ENCODE measurements around the gene TDRD5.
"Not testable (repeated sequence)": the region's sequence is repeated elsewhere in the genome, so short reads cannot be mapped to it uniquely, and the experiment has no call there.

The TDRD5 gene

DNA sequence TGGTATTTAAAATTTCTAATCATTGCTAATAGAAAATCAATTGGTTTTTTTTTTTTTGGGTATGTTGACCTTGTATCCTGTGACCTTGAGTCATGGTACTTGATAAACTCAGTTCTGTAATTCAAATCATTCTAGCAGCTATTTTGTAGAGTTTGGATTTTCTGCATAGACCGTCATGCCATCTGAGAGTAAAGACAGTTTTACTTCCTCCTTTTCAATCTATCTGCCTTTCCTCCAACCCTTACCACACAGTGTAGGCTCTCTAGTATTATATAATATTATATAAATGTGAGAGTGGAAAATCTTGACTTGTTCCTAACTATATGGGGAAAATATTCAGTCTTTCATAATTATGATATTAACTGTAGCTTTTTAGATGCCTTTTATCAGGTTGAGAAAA, 7.0 kb downstream of the TDRD5 start:
- no peak for DNase-seq (ENCODE audit: low read depth)

DNA sequence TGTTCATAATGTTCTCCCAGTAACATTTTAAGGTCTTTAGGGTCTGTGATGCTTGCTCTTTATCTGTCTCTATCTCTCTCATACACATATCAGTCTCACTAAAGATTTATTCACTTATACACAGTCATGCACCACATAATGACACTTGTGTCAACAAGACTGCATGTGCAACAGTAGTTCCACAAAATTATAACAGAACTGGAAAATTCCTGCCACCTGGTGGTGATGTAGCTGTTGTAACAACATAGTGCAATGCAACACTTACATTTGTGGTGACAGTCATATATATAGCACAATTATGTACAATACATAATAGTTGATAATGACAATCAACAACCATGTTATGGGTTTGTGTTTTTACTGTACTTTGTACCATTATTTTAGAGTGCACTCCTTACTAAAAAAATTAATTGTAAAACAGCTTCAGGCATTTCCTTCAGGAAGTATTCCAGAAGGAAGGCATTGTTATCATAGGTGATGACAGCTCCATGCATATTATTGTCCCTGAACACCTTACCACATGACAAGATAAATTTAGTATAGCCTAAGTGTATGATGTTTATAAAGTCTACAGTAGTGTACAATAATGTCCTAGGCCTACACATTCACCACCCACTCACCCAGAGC, 8.1 kb downstream of the TDRD5 start:
- no peak for DNase-seq (ENCODE audit: low read depth)

DNA sequence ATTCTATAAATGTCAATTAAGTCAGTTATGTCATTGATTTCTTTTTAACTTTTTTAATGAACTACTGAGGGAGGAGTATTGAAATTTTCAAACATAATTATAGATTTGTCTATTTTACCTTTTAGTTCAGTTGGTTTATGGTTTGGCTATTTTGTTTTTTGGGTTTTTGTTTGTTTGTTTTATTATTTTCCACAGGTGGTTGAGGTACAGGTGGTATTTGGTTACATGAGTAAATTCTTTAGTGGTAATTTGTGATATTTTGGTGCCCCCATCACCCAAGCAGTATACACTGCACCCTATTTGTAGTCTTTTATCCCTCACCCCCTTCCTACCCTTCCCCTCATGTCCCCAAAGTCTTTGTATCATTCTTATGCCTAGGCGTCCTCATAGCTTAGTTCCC, 9.5 kb downstream of the TDRD5 start:
- DNase-seq (ENCODE audit: low read depth): no peak

DNA sequence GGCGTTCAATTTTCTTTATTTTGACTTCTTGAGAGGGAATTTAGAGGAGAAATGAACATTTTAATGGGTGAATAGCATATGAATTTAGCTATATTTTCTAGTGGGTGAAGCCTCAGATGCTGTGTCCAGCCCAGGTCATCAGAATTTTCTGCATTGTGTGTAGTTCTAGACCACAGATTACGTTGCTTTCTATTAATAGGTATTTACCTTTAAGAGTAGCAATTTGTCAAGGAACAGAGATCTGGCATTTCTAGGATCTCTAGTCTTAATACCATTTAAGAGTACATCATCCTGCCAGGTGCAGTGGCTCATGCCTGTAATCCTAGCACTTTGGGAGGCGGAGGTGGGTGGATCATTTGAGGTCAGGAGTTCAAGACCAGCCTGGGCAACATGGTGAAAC, 20.7 kb downstream of the TDRD5 start:
- DNase-seq (ENCODE audit: low read depth): no peak

DNA sequence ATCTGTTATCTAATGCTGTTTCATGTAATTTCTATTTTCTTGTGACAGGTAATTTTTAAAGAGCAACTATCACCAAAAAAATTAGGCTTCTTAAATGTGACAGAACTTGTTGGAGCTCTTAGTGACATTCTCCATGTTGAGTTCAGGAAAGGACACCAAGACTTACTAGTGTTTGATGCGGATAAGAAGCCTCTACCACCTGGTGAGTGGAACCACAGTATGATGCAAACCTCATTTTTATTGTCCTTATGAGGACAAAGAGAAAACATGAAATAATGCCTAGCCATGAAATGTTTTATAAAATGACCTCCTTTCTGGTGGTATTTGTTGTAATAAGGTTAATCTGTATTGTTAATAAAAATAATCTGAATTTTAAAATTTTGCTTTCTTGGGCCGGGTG, 39.1 kb downstream of the TDRD5 start:
- DNase-seq (ENCODE audit: low read depth): no peak

DNA sequence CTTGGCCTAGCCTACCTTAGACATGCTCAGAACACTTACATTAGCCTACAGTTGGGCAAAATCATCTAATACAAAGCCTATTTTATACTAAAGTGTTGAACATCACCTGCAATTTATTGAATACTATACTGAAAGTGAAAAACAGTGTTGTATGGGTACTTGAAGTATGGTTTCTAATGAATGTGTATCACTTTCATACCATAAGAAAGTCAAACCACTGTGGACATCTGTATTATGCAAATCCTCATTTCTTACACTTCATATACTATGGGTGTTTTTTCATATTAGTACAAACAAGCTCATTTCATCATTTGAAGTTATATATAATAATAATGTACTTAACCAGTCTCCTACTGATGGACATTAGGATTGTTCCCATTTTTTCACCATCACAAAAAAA, 41.2 kb downstream of the TDRD5 start:
- DNase-seq (ENCODE audit: low read depth): no peak

DNA sequence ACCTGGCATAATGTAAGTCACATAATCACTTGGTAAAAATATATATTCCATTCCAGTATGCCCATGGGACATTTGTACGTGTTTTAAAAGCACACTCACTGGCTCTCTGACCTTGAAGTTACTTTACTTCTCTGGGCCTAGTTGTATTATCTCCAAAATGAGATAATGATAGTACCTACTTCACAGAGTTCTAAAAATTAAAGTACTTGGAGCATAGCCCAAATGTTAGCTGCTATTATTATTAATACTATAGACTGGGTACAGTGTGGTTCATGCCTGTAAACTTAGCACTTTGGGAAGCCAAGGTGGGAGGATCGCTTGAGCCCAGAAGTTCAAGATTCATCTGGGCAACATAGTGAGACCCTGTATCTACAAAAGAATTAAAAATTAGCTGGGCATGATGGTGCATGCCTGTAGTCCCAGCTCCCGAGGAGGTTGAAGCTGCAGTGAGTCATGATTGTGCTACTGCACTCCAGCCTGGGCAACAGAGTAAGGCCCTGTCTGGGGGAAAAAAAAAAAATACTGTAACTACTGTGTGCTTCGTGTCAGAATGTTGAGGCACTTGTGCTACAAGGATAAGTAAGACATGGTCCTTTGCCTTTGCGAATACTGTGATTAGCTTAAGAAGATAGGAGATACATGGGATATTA, 45.7 kb downstream of the TDRD5 start:
- no peak for DNase-seq (ENCODE audit: low read depth)

DNA sequence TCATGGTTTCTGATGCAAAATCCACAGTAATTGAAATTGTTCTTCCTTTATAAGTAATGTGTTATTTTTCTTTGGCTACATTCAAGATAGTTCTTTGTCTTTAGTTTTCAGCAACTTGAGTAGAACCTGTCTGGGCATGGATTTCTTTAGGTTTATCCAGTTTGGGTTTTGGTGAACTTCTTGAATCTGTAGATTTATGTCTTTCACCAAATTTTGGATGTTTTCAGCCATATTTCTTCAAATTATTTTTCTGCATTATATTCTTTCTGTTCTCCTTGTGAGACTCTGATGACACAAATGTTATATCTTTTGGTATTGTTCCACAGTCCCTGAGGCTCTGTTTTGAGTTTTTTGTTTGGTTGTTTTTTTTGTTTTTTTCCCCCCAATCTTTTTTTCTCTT, 69.4 kb downstream of the TDRD5 start:
- DNase-seq (ENCODE audit: low read depth): no peak

DNA sequence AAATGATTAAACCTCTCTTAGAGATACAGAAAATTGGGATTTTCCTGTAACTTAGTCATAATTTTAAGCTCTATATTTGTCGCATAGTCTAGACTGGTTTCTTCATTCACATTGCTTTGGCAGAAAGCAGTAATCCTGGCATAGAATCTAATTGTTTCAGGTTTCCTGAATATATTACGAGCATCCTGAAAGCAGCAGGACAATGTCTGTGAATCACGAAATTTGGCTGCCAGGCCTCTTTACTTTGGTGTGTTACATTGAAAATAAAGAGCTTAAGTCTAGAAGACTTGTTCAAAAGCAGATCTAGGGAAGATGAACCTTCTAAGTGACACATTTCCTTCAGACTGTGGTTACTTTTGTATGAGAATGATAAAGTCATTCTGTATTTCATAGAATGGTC, 72.2 kb downstream of the TDRD5 start:
- no peak for DNase-seq (ENCODE audit: low read depth)

DNA sequence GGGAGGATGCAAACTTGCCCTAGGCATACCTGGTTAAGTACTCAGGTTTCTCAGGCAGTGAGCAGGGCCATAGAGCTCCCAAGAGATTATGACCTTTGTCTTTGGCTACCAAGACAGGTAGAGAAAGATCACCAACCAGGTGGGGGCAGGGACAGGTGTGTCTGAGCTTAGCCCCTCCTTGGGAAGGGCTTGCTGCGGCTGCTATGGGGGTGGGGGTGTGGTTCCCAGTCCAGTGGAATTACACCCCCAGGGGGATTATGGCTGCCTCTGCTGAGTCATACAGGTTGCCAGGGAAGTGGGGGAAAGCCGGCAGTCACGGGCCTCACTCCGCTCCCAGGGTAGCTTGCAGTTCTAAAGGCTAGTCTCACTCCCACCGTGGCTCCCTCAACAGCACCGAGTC, 86.2 kb downstream of the TDRD5 start:
- DNase-seq (ENCODE audit: low read depth): no peak

DNA sequence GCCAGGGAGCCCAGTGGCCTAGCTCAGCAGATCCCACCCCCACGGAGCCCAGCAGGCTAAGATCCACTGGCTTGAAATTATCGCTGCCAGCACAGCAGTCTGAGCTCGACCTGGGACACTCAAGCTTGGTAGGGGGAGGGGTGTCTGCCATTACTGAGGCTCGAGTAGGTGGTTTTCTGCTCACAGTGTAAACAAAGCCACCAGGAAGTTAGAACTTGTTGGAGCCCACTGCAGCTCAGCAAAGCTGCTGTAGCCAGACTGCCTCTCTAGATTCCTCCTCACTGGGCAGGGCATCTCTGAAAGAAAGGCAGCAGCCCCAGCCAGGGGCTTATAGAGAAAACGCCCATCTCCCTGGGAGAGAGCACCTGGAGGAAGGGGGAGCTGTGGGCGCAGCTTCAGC, 102.9 kb downstream of the TDRD5 start:
- DNase-seq (ENCODE audit: low read depth): not testable (repeated sequence)

DNA sequence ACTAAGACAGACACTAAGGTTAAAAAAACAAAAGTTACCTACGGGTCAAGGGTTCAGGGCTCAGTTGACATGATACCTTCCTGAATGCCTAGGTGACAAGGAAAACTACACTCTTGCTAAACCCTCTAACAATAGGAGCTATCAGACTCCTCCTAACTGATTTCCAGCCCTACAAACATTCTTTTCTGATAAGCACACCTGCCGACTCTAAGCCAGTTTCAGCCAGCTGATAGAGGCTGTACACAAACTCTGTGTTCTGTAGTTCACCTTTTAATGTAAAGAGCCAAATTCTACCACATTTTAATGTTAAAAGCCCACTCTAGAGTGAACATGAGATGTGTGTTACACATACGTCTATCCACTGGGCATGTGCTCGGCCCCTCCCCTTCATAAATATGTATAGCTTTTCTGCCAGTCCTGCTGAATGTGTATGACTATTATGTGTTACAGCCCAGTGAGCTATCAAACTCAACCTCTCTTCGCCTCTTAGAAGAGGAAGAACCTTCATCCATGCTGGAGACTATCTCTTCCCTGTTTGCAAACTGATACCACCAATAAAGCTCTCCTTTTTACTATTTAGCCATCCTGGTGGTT, 111.4 kb downstream of the TDRD5 start:
- no peak for DNase-seq (ENCODE audit: low read depth)

DNA sequence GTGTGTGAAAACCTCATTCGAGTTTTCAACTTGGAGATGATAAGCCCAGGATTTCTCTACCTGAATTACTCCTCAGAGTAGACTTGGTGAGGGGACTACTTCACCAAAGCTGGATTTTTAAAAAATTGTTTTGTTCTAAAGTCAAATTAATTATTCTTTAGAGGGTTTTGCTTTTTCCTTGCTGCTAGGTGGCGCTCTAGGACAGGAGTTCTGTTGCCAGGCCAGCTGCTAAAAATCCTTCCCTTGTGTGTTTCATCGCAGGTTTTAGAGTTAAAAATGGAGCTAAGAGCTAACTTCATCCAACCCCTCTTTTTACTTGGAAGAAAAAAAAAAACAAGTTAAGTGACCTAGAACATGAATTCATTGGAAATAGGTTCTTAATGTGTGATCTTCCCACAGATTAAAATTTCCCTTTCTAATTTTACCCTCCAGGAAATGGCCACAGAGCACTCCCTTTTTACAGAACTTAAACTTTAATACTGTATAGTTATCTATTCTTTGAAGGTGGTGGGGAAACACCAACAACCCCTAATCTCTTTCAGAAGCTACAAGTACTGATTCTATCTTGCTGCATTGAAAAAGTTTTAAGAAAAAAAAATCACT, 114.8 kb downstream of the TDRD5 start:
- peak; percentile 15 for DNase-seq (ENCODE audit: low read depth)

DNA sequence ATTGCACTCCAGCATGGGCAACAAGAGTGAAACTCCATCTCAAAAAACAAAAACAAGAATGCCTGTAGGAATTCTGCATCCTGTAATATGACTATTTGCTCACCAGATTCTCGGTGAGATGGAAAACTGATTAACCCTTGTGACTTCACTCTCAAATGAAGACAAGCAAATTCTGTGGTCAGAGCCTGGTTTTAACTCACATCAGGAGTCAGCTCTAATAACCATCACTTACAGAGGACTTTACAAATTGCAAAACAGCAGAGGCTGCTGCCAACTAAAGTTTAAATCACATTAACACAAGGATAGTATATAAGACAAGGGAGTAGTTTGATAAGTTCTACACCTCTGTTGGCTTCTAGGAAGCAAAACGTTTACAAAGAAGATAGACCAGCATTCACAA, 115.8 kb downstream of the TDRD5 start:
- no peak for DNase-seq (ENCODE audit: low read depth)

DNA sequence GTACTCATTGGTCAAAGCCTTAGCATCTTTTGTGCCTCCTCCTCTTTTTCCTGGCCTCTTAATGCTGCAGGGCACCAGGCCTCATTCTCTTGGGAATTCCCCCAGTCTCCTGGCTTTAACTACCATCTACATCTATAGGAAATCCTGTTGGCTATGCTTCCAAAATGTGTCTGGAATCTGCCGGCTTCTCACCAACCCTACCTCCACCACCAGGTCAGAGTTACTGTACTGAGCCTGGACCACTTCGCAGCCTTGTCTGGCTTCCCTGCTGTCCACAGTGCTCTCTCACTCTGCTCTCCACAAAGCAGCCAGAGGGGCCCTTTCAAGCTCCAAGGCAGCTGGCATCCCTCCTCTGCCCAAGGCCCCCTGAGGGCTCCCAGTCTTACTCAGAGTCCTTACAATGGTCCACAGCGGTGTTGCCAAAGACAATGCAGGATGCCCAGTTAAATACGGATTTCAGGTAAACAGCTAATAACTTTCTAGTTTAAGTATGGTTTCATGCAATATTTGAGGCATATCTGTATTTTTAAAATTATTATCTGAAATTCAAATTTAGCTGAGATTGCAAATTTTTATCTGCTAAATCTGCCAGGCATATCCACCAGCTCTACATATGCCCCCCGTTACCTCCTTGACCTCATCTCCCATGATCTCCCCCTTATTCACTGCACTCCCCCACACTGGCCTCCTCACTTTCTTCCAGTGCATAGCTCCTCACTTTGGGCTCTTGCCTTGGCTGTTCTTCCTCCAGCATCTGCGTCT, 117.0 kb downstream of the TDRD5 start:
- no peak for DNase-seq (ENCODE audit: low read depth)

DNA sequence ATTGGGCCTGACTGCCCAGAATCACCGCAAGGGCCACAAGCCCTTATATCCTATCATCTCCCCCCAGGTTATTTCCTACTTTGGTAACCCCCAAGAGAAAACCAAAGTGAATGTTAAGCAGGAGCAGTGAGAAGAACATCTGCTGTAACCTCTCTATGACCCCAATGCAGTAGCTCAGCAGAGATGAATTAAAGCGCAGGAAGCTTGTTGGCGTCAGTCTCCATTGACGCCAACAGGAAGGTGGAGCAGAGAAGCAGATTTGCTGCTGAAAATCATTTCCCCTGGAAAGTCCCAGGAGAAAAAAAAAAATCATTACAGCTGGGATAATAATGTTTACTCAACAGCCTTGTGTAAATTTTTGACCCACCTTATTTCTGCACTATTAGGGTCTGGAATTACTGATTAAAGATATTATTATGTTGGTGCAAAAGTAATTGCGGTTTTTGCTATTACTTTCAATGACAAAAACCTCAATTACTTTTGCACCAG, 118.3 kb downstream of the TDRD5 start:
- DNase-seq (ENCODE audit: low read depth): no peak

DNA sequence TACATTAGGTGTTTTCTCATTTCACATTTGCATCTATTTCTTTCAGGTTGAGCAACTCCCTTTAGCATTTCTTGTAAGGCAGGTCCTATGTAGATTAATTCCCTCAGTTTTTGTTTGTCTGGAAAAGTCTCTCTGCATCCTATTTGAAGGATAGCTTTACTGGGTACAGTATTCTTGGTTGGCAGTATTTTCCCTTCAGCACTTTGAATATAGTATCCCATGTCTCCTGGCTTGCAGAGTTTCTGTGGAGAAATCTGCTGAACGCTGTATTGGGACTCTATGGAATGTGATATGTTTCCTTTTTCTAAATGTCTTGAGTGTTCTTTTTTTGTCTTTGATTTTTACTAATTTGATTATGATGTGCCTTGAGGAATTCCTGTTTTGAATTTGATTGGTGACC, 122.5 kb downstream of the TDRD5 start:
- no peak for DNase-seq (ENCODE audit: low read depth)

DNA sequence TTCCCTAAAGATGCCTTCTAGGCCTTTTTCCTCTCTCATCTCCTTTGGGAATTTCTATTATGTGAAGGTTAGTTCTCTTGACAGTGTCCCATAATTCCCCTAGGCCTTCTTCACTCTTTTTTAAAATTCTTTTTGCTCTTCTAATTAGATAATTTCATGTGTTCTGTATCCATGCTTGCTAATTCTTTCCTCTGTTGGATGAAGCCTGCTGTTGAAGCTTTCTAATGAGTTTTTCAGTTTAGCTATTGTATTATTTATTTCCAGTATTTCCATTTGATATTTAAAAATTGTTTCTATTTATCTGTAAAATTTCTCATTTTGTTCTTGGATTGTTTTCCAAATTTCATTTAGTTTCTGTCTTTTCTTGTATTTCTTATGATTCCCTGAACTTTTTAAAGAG, 123.0 kb downstream of the TDRD5 start:
- DNase-seq (ENCODE audit: low read depth): no peak

DNA sequence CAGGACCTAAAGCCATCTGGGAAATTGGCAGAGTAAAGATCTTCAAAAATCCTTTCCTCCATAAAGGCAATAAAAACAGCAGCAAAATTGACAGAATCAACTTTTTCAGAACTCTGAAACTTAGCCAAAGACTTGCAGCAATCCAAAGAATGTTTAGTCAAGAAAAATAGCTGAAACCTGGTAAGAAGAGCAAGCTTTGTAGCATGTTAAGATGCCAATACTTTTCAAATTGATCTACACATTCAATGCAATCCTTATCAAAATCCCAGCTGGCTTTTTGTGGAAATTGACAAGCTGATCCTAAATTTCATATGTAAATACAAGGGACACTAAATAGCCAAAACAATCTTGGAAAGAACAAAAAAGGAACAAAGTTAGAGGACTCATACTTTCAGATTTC, 127.6 kb downstream of the TDRD5 start:
- DNase-seq (ENCODE audit: low read depth): no peak

DNA sequence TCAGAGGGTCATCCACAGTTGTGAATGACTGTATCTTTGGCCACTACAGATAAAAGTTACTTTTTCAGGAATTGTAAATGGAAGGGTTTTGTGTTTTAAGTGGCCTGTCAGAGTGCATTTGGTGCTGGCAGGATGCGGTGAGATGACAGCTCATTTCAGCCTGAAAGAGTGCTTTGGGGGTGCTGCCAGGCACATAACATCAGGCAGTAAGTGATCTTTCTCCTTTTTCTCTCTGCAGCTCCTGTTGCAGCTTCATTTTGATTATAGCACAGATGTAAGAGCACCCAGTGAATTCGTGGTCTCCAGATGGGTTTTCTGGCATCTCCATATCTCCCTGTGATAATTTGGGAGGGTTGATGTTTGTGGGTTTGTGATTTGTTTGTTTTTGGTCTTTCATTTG, 136.6 kb downstream of the TDRD5 start:
- DNase-seq (ENCODE audit: low read depth): no peak

DNA sequence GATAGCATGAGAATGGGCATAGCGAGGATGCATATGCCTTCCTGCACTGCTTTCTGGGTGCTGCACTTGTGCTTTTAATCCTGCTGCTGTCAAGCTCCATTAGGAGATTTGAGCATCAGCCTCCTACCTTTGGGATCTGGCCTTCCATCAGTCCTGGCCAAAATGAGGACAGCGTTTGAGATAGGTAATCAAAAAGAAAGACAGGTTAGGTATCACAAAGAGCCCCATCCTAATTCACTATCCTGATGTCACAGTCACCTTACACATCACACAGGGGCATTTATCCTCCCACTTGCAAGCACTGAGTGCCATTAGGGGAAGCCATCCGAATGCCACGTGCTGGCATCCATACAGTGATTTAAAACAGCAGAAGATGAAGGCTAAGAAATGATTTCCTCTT, 138.2 kb downstream of the TDRD5 start:
- no peak for DNase-seq (ENCODE audit: low read depth)

DNA sequence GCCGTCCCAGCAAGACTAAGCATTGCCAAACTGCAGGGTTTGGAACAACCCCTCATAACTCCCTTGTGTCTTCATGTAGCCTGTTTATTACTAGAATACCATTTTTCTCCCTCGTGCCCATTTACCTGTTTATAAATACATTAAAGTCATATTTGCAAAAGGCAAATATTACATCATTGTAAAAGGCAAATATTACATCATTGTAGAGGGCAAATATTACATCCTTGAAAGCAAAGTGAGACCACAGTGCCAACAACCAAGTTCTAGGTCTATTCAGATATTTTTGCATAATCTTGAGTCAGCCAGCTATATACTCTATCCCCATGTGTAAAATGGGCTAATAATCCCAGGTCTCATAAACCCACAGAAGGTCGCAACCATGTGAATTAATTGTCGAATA, 140.0 kb downstream of the TDRD5 start:
- no peak for DNase-seq (ENCODE audit: low read depth)
